NT2/D1 (cell line): ENCODE results near the gene TMEM131L.

Experiments used
- SUZ12 ChIP-seq: IDR thresholded peaks from 2 replicates; pipeline ENCODE4 v1.6.1; 2011; ENCODE audit not compliant: insufficient read length, insufficient read depth; ENCODE audit errors: extremely low read depth
- YY1 ChIP-seq: IDR thresholded peaks from 2 replicates; pipeline ENCODE4 v1.6.1; 2011; ENCODE audit not compliant: insufficient read length, insufficient read depth
- ZNF274 ChIP-seq: IDR thresholded peaks from 2 replicates; pipeline ENCODE4 v1.6.1; 2011; ENCODE audit warnings: mild to moderate bottlenecking, low read depth, low read length

- no peak for TF ChIP-seq ZNF274
- no peak for TF ChIP-seq SUZ12
- TF ChIP-seq YY1, result no peak
Measured at GRCh38 chr4:153464068-153464467, 2.1 kb upstream of the TMEM131L start.
